HepG2 (cell line): ENCODE data around the gene RPL22L1. TPM values are rescaled to one million over a fixed set of nuclear protein-coding genes. Genes with fewer than 3 reads are reported as not detected.

Experiments used
- ATAC-seq: fragments of 200-7000 bp; cut with Tn5 transposase; 3 replicates; pipeline ENCODE4 v1.9.1; 2020; ENCODE audit warnings: mild to moderate bottlenecking, moderate library complexity
- BruUV-seq: library from RNA; stranded (reverse); fragments of 400-500 nt; replicated peaks from 2 replicates; lab custom pipeline; 2021; lab: Mats Ljungman, UMichigan
- CTCF ChIA-PET: fragments of 300-600 bp; formaldehyde crosslinking; extraction: SDS; loops from one replicate; lab custom pipeline; 2021; ENCODE audit warnings: low total read pairs, inconsistent platforms, low intra/inter-chr PET ratio; lab: Yijun Ruan, JAX
- POLR2A ChIA-PET: fragments of 350-600 bp; sonication (Branson Sonifier 250); formaldehyde crosslinking; loops from one replicate; lab custom pipeline; 2020; ENCODE audit warnings: antibody characterized with exemption, inconsistent platforms; lab: Yijun Ruan, JAX
- DNase-seq: peaks from one replicate; pipeline ENCODE4 v3.0.0-alpha.2; 2015; ENCODE audit warnings: low spot score
- FAIRE-seq: peaks from 3 replicates; lab custom pipeline; 2011; peaks lifted over from hg19 to GRCh38; lab: Jason Lieb, UNC
- H2AFZ ChIP-seq: one replicate; pipeline ENCODE4 v1.6.1; 2011; ENCODE audit warnings: low read length, inconsistent platforms
- H3K27ac ChIP-seq: fragments of 300-600 bp; 3 replicates; pipeline ENCODE4 v1.8.0; 2011; ENCODE audit warnings: mixed run types, mild to moderate bottlenecking, mixed read lengths, low read length, inconsistent platforms; ENCODE audit not compliant: insufficient read depth; ENCODE audit errors: extremely low read length
- H3K27me3 ChIP-seq, 2 experiments: fragments of 200-600 bp in 1 of 2; 2 replicates in 1 of 2; 3 replicates in 1 of 2; pipeline versions ENCODE4 v1.6.0 to v1.8.0; 2011; ENCODE audit warnings: low read length in 2 of 2, mild to moderate bottlenecking in 2 of 2, moderate library complexity in 2 of 2, inconsistent platforms in 1 of 2; ENCODE audit not compliant: insufficient read depth in 2 of 2, control insufficient read depth in 1 of 2
- H3K36me3 ChIP-seq, 2 experiments: fragments of 200-600 bp in 1 of 2; replicated peaks in 1 of 2; 2 replicates in 1 of 2; 3 replicates in 1 of 2; pipeline versions ENCODE4 v1.5.1 to v1.8.0; 2011; ENCODE audit warnings: low read length in 2 of 2, inconsistent platforms in 1 of 2; ENCODE audit not compliant: insufficient read depth in 2 of 2, control insufficient read depth in 1 of 2
- H3K4me1 ChIP-seq: 2 replicates; pipeline ENCODE4 v1.5.1; 2012; ENCODE audit warnings: low read length, inconsistent platforms; ENCODE audit not compliant: insufficient read depth
- H3K4me2 ChIP-seq: 2 replicates; pipeline ENCODE4 v1.6.0; 2011; ENCODE audit warnings: low read depth, low read length, inconsistent platforms
- H3K4me3 ChIP-seq, 3 experiments: fragments of 200-600 bp in 1 of 3; sonication (generic), shearing (Covaris generic) in 1 of 3; replicated peaks in 1 of 3; 2 replicates each; pipeline ENCODE4 v1.5.1; 2011 to 2016; ENCODE audit warnings: low read length in 3 of 3, inconsistent platforms in 2 of 3, low read depth in 2 of 3, mild to moderate bottlenecking in 2 of 3, control low read depth in 1 of 3, mixed read lengths in 1 of 3; ENCODE audit not compliant: insufficient read depth in 1 of 3
- H3K79me2 ChIP-seq: one replicate; pipeline ENCODE4 v1.6.1; 2011; ENCODE audit warnings: low read length, inconsistent platforms; ENCODE audit not compliant: insufficient read depth
- H3K9ac ChIP-seq: 2 replicates; pipeline ENCODE4 v1.6.0; 2011; ENCODE audit warnings: mild to moderate bottlenecking, low read depth, low read length, inconsistent platforms; ENCODE audit not compliant: insufficient read depth
- H3K9me3 ChIP-seq: 2 replicates; pipeline ENCODE4 v1.5.1; 2012; ENCODE audit warnings: mild to moderate bottlenecking, low read length
- H4K20me1 ChIP-seq: 2 replicates; pipeline ENCODE4 v1.6.0; 2011; ENCODE audit warnings: inconsistent platforms, mild to moderate bottlenecking, low read length, moderate library complexity; ENCODE audit not compliant: insufficient read depth
- ATF7 ChIP-seq, 2 experiments: fragments of 450-650 bp in 1 of 2; sonication (generic) in 1 of 2; formaldehyde crosslinking in 1 of 2; IDR thresholded peaks; 2 replicates each; pipeline versions ENCODE4 v1.4.0 to v1.6.1; 2016 to 2020; ENCODE audit warnings: antibody characterized with exemption in 1 of 2, mild to moderate bottlenecking in 1 of 2, missing genetic modification reagents in 1 of 2
- KMT2A ChIP-seq: sonication (generic); formaldehyde crosslinking; IDR thresholded peaks from 2 replicates; pipeline ENCODE4 v1.4.0; 2020; ENCODE audit warnings: missing genetic modification reagents
- TCF12 ChIP-seq, 2 experiments: fragments of 450-650 bp in 1 of 2; sonication (generic) in 1 of 2; formaldehyde crosslinking in 1 of 2; IDR thresholded peaks; 2 replicates each; pipeline versions ENCODE4 v1.6.1 to v1.8.0; 2017 to 2022; ENCODE audit warnings: antibody characterized with exemption in 1 of 2, mild to moderate bottlenecking in 1 of 2, missing genetic modification reagents in 1 of 2, moderate library complexity in 1 of 2
- ZKSCAN8 ChIP-seq: IDR thresholded peaks from 2 replicates; pipeline ENCODE4 v1.6.1; 2016; ENCODE audit warnings: borderline replicate concordance, missing genetic modification reagents, missing compliant biosample characterization
- ZNF256 ChIP-seq: sonication (generic); formaldehyde crosslinking; conservative IDR thresholded peaks from 2 replicates; pipeline ENCODE4 v1.4.0; 2020; ENCODE audit warnings: missing genetic modification reagents
- ZNF567 ChIP-seq: sonication (generic); formaldehyde crosslinking; IDR thresholded peaks from 2 replicates; pipeline ENCODE4 v1.8.1; 2023; ENCODE audit warnings: mild to moderate bottlenecking, missing genetic modification reagents, borderline replicate concordance
- ZNF737 ChIP-seq: sonication (generic); formaldehyde crosslinking; IDR thresholded peaks from 2 replicates; pipeline ENCODE4 v1.5.0; 2020; ENCODE audit warnings: missing genetic modification reagents, mild to moderate bottlenecking, borderline replicate concordance
- WGBS: methylation state at CpG from one replicate; pipeline ENCODE4 v1.1.6; 2017; ENCODE audit warnings: low lambda C conversion rate; 5-methylcytosine and 5-hydroxymethylcytosine counted together
- in situ Hi-C: cut with HindIII; loops from 2 replicates; pipeline ENCODE4 v1.10.0; 2017; ENCODE audit warnings: low pct_unique_long_range_greater_than_20kb; ENCODE audit not compliant: extremely low pct_ligation_motif_present
- intact Hi-C: fragments of 100-400 bp; cut with micrococcal nuclease; formaldehyde crosslinking; loops from one replicate; pipeline ENCODE4 v1.10.0; 2022; ENCODE audit not compliant: unreplicated experiment
- polyA plus RNA-seq, 8 experiments: library from polyadenylated mRNA; depleted of rRNA in 3 of 8; stranded (reverse) in 7 of 8; unstranded in 1 of 8; fragments of >200 nt; fragmentation: Illumina TruSeq in 4 of 8; extraction: Trizol in 4 of 8; gene quantifications; 2 replicates each; pipeline versions ENCODE4 v1.2.1 to v1.2.3, GENCODE V29; 2011 to 2016; ENCODE audit warnings: low read depth in 4 of 8, missing spikeins in 1 of 8, mixed read lengths in 1 of 8; ENCODE audit not compliant: insufficient read depth in 1 of 8
- total RNA-seq, 5 experiments: library from RNA; depleted of rRNA; stranded (reverse); fragments of >200 nt; fragmentation: Illumina TruSeq; extraction: Trizol; gene quantifications; 2 replicates each; pipeline ENCODE4 v1.2.3, GENCODE V29; 2016; ENCODE audit warnings: low read depth in 1 of 5
- TF ChIP-seq, protein P1 (sequence below): sonication (generic); formaldehyde crosslinking; IDR thresholded peaks from 2 replicates; pipeline ENCODE4 v1.5.0; 2020; ENCODE audit warnings: missing genetic modification reagents
- TF ChIP-seq, protein P2 (sequence below): IDR thresholded peaks from 2 replicates; pipeline ENCODE4 v1.6.1; 2016; ENCODE audit warnings: low read depth, missing genetic modification reagents, missing compliant biosample characterization

Gene RPL22L1
- total and polyA plus RNA-seq, 2 of the 13 experiments (the other 11 are each of a cell fraction or from before 2014, with no cell fraction given) = 42.7 to 152 TPM

DNA sequence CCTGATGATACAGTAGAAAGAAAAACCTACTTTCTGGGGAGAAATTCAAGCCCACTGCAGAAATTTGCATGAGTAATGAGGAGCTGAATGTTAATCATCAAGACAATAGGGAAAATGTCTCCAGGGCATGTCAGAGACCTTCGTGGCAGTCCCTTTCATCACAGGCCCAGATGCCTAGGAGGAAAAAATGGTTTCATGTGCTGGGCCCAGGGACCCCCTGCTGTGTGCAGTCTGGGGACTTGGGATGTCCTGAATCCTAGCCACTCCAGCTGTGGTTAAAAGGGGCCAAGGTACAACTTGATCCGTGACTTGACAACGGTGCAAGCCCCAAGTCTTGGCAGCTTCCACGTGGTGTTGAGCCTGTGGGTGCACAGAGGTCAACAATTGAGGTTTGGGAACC, 48.7 kb upstream of the RPL22L1 start (continued):
- TF ChIP-seq ZNF737 (CRISPR knock-in tag) (no peak), ZKSCAN8 (CRISPR knock-in tag) (no peak), ZNF256 (no peak)
- TF ChIP-seq, protein P1, sequence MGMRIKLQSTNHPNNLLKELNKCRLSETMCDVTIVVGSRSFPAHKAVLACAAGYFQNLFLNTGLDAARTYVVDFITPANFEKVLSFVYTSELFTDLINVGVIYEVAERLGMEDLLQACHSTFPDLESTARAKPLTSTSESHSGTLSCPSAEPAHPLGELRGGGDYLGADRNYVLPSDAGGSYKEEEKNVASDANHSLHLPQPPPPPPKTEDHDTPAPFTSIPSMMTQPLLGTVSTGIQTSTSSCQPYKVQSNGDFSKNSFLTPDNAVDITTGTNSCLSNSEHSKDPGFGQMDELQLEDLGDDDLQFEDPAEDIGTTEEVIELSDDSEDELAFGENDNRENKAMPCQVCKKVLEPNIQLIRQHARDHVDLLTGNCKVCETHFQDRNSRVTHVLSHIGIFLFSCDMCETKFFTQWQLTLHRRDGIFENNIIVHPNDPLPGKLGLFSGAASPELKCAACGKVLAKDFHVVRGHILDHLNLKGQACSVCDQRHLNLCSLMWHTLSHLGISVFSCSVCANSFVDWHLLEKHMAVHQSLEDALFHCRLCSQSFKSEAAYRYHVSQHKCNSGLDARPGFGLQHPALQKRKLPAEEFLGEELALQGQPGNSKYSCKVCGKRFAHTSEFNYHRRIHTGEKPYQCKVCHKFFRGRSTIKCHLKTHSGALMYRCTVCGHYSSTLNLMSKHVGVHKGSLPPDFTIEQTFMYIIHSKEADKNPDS (CRISPR knock-in tag) = no peak

DNA sequence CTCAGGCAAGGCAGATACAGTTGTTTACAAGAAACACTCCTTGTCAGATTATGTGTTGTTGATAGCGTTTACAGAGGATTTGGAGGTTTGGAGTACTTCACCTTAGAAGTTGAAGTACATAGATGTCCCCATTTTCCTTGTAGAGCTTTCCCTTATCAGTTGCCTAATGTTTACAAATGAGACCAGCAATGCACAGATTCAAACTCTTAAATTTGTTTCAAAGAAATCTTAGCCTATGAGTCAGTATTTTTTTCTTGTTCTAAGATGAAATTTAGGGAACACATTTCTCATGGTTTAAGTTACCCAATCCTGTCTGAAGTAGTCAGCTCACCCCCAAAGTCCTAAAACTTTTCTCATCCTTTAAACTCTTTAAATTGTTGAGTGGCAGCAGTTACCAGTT, 44.7 kb upstream of the RPL22L1 start:
- H3K27me3 ChIP-seq = 0 out of 5 replicates have a peak, but pooled peaks cover 0 to 4% of the 10 kb centered on the region in 2 experiments
- H3K36me3 ChIP-seq = no peaks in the 10 kb centered on the region
- H3K4me2 ChIP-seq = no peak overlapping the region
- H2AFZ ChIP-seq = no peak overlapping the region
- FAIRE-seq (no peak), ATAC-seq (no peak)
- WGBS = 0% methylated on average over 1 of the region's 1 CpG
- H3K4me1 ChIP-seq = peaks cover 2% of the 10 kb centered on the region; the same call in 1 of the 2 replicates
- H3K9ac ChIP-seq = no peak overlapping the region
- BruUV-seq = no TSS peak
- peaks cover 25% of the 10 kb centered on the region for H3K9me3 ChIP-seq
- TF ChIP-seq ATF7 (IDR thresholded peaks at IDR 0.05) (no peak), ATF7 (CRISPR knock-in tag; IDR thresholded peaks at IDR 0.05) (no peak), TCF12 (IDR thresholded peaks at IDR 0.05) (no peak), TCF12 (CRISPR knock-in tag; IDR thresholded peaks at IDR 0.05) (no peak), KMT2A (no peak), ZNF567 (CRISPR knock-in tag) (no peak)
- TF ChIP-seq, protein P2, sequence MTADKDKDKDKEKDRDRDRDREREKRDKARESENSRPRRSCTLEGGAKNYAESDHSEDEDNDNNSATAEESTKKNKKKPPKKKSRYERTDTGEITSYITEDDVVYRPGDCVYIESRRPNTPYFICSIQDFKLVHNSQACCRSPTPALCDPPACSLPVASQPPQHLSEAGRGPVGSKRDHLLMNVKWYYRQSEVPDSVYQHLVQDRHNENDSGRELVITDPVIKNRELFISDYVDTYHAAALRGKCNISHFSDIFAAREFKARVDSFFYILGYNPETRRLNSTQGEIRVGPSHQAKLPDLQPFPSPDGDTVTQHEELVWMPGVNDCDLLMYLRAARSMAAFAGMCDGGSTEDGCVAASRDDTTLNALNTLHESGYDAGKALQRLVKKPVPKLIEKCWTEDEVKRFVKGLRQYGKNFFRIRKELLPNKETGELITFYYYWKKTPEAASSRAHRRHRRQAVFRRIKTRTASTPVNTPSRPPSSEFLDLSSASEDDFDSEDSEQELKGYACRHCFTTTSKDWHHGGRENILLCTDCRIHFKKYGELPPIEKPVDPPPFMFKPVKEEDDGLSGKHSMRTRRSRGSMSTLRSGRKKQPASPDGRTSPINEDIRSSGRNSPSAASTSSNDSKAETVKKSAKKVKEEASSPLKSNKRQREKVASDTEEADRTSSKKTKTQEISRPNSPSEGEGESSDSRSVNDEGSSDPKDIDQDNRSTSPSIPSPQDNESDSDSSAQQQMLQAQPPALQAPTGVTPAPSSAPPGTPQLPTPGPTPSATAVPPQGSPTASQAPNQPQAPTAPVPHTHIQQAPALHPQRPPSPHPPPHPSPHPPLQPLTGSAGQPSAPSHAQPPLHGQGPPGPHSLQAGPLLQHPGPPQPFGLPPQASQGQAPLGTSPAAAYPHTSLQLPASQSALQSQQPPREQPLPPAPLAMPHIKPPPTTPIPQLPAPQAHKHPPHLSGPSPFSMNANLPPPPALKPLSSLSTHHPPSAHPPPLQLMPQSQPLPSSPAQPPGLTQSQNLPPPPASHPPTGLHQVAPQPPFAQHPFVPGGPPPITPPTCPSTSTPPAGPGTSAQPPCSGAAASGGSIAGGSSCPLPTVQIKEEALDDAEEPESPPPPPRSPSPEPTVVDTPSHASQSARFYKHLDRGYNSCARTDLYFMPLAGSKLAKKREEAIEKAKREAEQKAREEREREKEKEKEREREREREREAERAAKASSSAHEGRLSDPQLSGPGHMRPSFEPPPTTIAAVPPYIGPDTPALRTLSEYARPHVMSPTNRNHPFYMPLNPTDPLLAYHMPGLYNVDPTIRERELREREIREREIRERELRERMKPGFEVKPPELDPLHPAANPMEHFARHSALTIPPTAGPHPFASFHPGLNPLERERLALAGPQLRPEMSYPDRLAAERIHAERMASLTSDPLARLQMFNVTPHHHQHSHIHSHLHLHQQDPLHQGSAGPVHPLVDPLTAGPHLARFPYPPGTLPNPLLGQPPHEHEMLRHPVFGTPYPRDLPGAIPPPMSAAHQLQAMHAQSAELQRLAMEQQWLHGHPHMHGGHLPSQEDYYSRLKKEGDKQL (CRISPR knock-in tag) = no peak
- TF ChIP-seq, all 625 proteins: peak for 0
- ChIA-PET CTCF (no interaction called here), POLR2A (no interaction called here)
- Histone ChIP-seq H3K27ac (no peak overlapping the region), H3K4me3 (no peak overlapping the region), H4K20me1 (no peaks in the 10 kb centered on the region), H3K79me2 (no peaks in the 10 kb centered on the region)
- intact Hi-C loops = no loop called here
- in situ Hi-C loops = no loop called here
- DNase-seq = no peak
